B cell (primary cell): ENCODE data around the gene TNIK.

Experiments used
- EZH2 ChIP-seq: IDR thresholded peaks from 2 replicates; pipeline ENCODE4 v1.6.1; 2012; ENCODE audit warnings: borderline replicate concordance, low read depth, mild to moderate bottlenecking, moderate library complexity, low read length; ENCODE audit not compliant: insufficient read depth, poor library complexity, severe bottlenecking
- TF ChIP-seq, protein P1 (sequence below): fragments of 200-600 bp; IDR thresholded peaks from one replicate; pipeline ENCODE4 v1.8.0; 2022; ENCODE audit warnings: antibody characterized with exemption, mild to moderate bottlenecking

DNA sequence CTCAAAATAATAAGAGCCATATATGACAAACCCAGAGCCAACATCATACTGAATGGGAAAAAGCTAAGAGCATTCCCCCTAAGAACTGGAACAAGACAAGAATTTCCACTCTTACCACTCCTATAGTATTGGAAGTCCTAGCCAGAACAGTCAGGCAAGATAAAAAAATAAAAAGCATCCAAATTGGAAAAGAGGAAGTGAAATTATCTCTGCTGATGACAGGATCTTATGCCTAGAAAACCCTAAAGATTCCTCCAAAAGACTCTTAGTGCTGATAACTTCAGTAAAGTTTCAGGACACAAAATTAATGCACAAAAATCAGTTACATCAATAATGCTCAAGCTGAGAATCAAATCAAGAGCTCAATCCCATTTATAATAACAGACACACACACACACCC, 387.8 kb downstream of the TNIK start:
- TF ChIP-seq, protein P1, sequence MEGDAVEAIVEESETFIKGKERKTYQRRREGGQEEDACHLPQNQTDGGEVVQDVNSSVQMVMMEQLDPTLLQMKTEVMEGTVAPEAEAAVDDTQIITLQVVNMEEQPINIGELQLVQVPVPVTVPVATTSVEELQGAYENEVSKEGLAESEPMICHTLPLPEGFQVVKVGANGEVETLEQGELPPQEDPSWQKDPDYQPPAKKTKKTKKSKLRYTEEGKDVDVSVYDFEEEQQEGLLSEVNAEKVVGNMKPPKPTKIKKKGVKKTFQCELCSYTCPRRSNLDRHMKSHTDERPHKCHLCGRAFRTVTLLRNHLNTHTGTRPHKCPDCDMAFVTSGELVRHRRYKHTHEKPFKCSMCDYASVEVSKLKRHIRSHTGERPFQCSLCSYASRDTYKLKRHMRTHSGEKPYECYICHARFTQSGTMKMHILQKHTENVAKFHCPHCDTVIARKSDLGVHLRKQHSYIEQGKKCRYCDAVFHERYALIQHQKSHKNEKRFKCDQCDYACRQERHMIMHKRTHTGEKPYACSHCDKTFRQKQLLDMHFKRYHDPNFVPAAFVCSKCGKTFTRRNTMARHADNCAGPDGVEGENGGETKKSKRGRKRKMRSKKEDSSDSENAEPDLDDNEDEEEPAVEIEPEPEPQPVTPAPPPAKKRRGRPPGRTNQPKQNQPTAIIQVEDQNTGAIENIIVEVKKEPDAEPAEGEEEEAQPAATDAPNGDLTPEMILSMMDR = no peak
- TF ChIP-seq EZH2 = no peak
